GM13977 (cell line): ENCODE data around the gene TRPV3.
"Not testable (repeated sequence)": the region's sequence is repeated elsewhere in the genome, so short reads cannot be mapped to it uniquely, and the experiment has no call there.

Source experiments
- DNase-seq: peaks from one replicate; pipeline ENCODE4 v3.0.0; 2012; ENCODE audit warnings: low spot score
- CTCF ChIP-seq: IDR thresholded peaks from 2 replicates; pipeline ENCODE4 v1.5.1; 2012; ENCODE audit warnings: mild to moderate bottlenecking, control low read depth; ENCODE audit not compliant: insufficient read depth; ENCODE audit errors: extremely low read depth, missing control alignments
- in situ Hi-C: fragments of 300-500 bp; cut with MboI; formaldehyde crosslinking; loops from one replicate; pipeline ENCODE4 v1.12.0; 2022; ENCODE audit warnings: low sequenced_read_pairs, low pct_unique_long_range_greater_than_20kb, mixed read lengths, inconsistent platforms; ENCODE audit not compliant: unreplicated experiment

Gene TRPV3

GRCh38 chr17:3472137-3472536 is 85.5 kb downstream of the TRPV3 start:
- DNase-seq = no peak
- TF ChIP-seq CTCF = no peak
- in situ Hi-C loops = no loop called here

GRCh38 chr17:3471599-3471998 is 86.0 kb downstream of the TRPV3 start, which contains the start of gene SPATA22:
TSS of gene SPATA22 (minus strand) at chr17:3471819. CDS start at chr17:3469325, 2,494 bp downstream.
- DNase-seq = no peak
- TF ChIP-seq CTCF = no peak
- in situ Hi-C loops = no loop called here

GRCh38 chr17:3469529-3469928 is 88.1 kb downstream of the TRPV3 start:
- DNase-seq = no peak
- in situ Hi-C loops = no loop called here
- no peak for TF ChIP-seq CTCF

GRCh38 chr17:3466355-3466754 is 91.3 kb downstream of the TRPV3 start:
- in situ Hi-C loops, DNase-seq: not testable (repeated sequence)
